ENCODE measurements around the gene MED12L.

Gene MED12L

GRCh38 chr3:151091685-151092345, 6.4 kb downstream of the MED12L start:
- no peak for DNase-seq

DNA sequence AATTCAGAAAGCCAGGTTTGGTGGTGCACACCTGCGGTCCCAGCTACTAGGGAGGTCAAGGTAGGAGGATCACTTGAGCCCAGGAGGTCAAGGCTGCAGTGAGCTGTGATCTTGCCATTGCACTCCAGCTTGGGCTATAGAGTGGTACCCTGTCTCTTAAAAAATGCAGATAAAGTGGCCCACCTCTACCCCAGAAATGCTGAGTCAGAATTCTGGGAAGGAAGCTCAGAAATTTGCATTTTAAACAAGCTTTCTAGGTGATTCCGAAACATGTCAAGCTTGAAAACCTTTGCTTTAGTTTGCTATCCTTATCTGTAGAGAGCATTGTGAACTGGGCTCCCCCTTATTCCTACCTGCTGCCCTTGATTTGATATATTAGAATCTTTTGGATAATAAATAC, 7.7 kb downstream of the MED12L start:
- DNase-seq: no peak

GRCh38 chr3:151093905-151094304, 8.4 kb downstream of the MED12L start:
- no peak for DNase-seq

GRCh38 chr3:151096716-151097115, 11.3 kb downstream of the MED12L start:
- no peak for DNase-seq

DNA sequence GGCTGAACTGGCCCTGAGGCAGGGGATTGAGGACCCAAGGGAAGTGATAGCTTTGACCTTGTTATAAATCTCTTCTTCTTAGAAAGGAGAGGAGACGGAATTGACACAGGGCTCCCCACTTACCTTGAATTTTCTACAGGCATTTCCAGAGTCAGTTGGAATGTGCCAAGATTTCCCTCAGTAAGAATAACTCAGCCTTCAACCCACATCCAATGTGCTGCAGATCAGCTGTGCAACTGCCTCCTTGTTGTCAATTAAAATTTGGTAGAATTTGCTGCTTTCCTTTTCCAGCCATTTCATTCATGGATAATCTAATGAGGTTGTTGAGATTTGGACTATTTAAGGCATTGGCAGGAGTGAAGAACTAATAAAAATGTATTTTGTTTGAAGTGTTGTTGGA, 14.6 kb downstream of the MED12L start:
- DNase-seq: no peak

DNA sequence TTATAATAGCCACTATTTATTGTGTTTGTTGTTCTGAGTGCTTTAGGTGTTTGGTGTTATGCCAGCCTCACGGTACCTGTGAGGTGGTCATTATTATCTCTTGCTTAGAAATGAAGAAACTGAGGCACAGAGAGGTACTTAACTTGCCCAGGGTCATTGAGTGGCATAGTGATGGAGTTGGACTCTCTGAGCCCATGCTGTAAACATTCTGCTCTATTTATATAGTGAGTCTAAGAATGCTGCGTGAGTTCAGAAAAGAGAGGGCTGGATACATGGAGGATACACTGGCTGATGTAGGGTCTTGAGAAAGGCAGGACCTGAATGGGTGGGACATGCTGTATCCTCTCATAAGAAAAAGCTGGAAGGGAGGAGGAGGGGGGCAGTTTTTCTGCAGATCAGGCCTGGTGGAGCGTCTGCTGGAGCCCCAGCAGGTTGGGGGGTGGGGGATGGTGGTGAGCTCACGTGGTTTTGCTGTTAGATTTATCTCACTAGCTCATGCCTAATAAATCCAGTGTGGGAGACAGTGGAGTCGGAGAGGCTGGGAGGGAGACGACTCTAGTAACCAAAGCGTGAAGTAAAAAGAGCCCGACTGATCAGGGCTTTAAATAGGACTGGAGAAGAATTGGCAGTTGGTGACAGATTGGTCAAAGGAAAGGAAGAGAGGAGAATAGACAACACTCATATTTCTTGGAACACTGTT, 16.0 kb downstream of the MED12L start:
- DNase-seq: no peak

DNA sequence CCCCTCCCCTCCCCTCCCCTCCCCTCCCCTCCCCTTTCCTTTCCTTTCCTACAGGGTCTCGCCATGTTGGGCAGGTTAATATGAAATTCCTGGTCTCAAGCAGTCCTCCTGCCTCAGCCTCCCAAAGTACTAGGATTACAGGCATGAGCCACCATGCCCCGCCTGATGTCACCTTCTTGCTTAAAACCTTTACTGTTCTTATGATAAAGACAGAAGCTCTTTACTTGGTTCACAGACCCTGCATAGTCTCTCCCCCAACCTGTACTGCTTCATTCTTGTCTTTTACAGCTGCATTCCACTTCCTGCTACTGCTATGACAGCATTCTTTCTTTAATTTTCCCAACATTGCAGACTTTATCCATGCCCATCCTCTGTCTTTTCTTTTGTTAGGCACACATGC, 20.8 kb downstream of the MED12L start:
- DNase-seq: no peak

GRCh38 chr3:151107177-151107576, 21.7 kb downstream of the MED12L start:
- DNase-seq: no peak

DNA sequence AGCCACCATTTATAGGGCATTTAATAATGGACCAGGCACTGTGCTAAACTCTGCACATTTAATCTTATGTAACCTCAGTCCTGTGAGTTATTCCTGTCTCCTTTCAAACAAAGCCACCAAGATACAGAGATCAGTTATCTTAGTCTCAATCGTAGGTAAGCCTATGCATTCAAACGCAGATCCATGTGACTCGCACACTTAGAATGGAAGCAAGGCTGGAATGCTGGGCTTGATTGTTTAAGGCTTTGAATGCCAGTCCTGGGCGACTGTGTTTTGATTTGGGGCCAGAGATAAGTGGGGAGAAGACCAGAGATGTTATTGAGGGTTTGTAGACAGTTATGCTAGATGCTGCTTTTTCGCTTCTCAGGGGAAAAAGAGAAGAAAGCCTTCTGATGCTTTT, 22.2 kb downstream of the MED12L start:
- no peak for DNase-seq

- DNase-seq: no peak
These were observed 23.9 kb downstream of the MED12L start for GRCh38 chr3:151109286-151109800.

DNA sequence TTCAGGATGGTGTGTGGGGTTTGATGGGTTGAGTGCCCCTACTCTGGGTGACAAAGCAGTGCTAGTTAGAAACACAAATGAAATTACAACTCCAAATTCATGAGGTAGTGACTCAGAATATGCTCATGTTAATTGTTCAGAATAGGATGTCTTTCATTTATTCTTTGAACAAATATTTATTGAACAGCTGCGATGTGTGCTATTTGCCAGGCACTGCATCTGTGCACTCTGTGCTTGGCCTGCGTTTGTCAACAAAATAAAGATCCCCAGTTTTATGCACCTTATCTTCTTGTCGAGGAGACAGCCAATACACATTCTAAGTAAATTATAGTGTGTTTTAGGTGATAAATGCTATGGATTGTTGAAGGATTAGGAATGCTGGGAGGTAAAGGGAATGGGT, 27.3 kb downstream of the MED12L start:
- DNase-seq: no peak

GRCh38 chr3:151113343-151113742, 27.9 kb downstream of the MED12L start:
- no peak for DNase-seq

- DNase-seq: no peak
These were observed 31.6 kb downstream of the MED12L start for GRCh38 chr3:151117047-151117446.

DNA sequence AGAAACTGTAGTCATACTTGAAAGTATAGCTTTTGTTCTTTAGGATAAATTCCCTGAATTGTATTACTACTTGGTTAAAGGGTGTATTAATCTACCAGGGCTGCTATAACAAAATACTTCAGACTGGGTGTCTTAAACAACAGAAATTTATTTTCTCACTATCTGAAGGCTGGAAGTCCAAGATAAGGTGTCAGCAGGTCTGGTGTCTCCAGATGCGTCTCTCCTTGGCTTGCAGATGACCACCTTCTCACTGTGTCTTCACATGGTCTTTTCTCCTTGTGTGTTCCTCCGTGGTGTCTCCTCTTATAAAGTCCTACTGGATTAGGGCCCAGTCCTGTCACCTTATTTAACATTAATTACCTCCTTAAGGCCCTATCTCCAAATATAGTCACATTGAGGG, 33.7 kb downstream of the MED12L start:
- DNase-seq: no peak

- no peak for DNase-seq
These were observed 34.9 kb downstream of the MED12L start for GRCh38 chr3:151120409-151120808.

- DNase-seq: no peak
These were observed 35.6 kb downstream of the MED12L start for GRCh38 chr3:151121016-151121415.

DNA sequence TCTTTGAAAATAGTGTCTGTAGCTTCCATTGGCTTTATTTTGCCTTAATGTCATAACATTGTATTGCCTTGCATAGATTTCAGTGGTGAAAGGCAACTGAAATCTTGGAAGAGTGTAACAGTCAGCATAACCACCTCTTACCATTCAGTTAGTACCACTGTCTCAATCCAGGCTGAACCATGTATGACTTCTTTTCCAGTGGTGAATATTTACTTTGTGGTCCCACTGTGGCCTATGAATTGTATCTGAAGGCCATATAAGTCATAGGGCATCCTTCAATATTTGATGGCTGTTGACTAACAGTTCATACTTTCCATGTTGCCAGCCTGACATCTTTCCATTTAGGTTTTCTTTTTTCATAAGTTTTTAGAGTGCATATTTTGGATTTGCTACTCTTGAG, 38.4 kb downstream of the MED12L start:
- no peak for DNase-seq

GRCh38 chr3:151124476-151124875, 39.0 kb downstream of the MED12L start:
- DNase-seq: no peak

DNA sequence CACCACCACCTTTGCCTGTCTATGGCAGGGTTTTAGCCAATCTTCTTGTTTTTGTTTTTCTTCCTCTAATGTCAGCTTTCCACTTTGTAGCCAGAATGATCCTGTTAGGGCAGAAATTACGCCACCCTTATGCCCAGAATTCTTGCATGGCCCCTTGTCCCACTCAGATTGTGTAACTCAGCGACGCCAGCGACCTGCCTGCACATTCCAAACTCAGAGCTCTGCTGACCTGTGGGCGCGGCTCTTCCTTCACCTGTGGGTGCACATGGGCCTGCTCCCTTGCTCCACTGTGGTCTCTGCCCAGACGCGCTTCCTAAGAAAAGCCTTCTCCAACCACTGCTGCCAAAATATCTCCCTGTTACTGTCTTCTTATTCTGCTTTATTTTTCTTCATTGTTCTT, 45.0 kb downstream of the MED12L start:
- DNase-seq: no peak

DNA sequence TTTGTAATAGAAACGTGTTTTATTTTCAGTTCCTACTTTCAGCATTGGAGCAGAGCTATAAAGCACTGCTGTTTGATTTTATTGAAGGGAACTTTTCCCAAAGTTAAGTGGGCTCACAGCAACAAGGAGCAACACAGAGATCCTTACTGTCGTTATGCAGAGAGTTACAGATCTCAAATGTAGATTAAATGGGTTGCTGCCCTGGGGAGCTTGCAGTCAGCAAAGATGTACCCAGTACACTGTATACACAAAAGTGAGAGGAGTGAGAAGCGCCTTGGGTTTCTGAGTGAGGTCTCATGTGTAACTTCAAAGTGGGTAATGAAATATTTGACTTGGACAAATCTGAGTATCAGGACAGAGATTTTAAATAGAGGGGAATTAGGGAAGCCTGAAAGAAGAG, 47.7 kb downstream of the MED12L start:
- DNase-seq: no peak

- DNase-seq: no peak
These were observed 48.5 kb downstream of the MED12L start for GRCh38 chr3:151133917-151134450.

GRCh38 chr3:151135541-151136337, 50.3 kb downstream of the MED12L start:
- no peak for DNase-seq

DNA sequence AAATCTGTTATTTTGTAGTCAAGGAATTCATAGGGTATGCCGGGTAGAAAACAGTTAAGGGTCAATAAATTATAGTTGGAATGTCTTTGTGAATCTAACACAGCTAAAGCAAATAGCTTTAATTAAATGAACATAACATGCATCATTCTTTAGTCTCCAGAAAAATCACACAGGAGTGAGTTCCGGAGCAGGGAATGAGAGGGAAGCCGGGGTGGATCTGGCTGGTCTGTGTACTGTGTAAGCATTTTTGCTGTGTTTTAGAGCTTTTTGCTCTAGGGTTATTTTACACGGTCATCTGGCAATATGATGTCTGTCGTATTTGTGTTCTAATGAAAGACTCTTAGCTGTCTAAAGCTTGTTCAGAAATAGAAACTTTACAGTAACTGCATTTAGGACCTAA, 57.5 kb downstream of the MED12L start:
- no peak for DNase-seq

DNA sequence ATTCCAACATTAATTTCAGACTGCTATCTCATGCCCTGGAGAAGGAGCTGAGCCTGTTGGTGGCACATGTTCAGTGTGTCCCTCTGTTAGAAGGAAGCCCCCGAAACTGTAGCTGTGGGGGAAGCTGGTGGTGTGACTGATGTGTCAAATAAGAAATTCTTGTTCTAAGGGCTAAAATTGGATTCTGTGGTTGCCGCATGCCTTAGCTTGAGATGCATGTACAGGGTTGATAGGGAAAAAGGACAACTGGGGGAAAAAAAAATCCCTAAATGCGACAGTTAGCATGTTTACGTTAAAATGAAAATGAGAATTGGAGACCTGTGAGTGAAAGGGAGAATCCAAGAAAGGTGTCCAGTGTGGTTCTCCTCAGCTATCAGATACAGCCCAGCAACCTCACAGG, 58.6 kb downstream of the MED12L start:
- no peak for DNase-seq
